GM20431 (cell line): ENCODE results near the gene AMPD2.

ENCODE experiments used
- in situ Hi-C: fragments of 300-500 bp; cut with MseI, MboI; formaldehyde crosslinking; loops from one replicate; pipeline ENCODE4 v1.15.0; 2020; ENCODE audit warnings: low sequenced_read_pairs; ENCODE audit not compliant: unreplicated experiment

AMPD2 gene

GRCh38 chr1:109628540-109629321 lies 9.1 kb downstream of the AMPD2 start:
- in situ Hi-C loops, result loop anchor here (5.0 to 25.0 kb wide), 2 partner anchors 81 to 359 kb away; partner anchors contain the start of genes AHCYL1 and GNAI3

GRCh38 chr1:109629372-109630030 lies 9.9 kb downstream of the AMPD2 start:
- in situ Hi-C loops, result loop anchor here (5.0 to 25.0 kb wide), 2 partner anchors 82 to 358 kb away; partner anchors contain the start of genes AHCYL1 and GNAI3

- in situ Hi-C loops, result loop anchor here (25.0 kb wide), 1 partner anchor 357 kb away; the partner anchor contains the start of gene AHCYL1
Measured at GRCh38 chr1:109630081-109630897, 10.7 kb downstream of the AMPD2 start.

GRCh38 chr1:109630898-109631512 lies 11.4 kb downstream of the AMPD2 start:
- in situ Hi-C loops, result loop anchor here (25.0 kb wide), 1 partner anchor 356 kb away; the partner anchor contains the start of gene AHCYL1

GRCh38 chr1:109631513-109632505 lies 12.2 kb downstream of the AMPD2 start:
- in situ Hi-C loops, result loop anchor here (25.0 kb wide), 1 partner anchor 355 kb away; the partner anchor contains the start of gene AHCYL1

- in situ Hi-C loops, result loop anchor here (25.0 kb wide), 1 partner anchor 354 kb away; the partner anchor contains the start of gene AHCYL1
Measured at GRCh38 chr1:109632671-109633346, 13.2 kb downstream of the AMPD2 start.

GRCh38 chr1:109634292-109634691 lies 14.7 kb downstream of the AMPD2 start:
- in situ Hi-C loops, result loop anchor here (25.0 kb wide), 1 partner anchor 353 kb away; the partner anchor contains the start of gene AHCYL1

GRCh38 chr1:109634771-109635750 lies 15.4 kb downstream of the AMPD2 start:
- in situ Hi-C loops, result loop anchor here (25.0 kb wide), 1 partner anchor 352 kb away; the partner anchor contains the start of gene AHCYL1

- in situ Hi-C loops, result loop anchor here (25.0 kb wide), 1 partner anchor 351 kb away; the partner anchor contains the start of gene AHCYL1
Measured at GRCh38 chr1:109635862-109636200, 16.2 kb downstream of the AMPD2 start.

- in situ Hi-C loops, result loop anchor here (25.0 kb wide), 1 partner anchor 351 kb away; the partner anchor contains the start of gene AHCYL1
Measured at GRCh38 chr1:109636201-109636952, 16.7 kb downstream of the AMPD2 start.

GRCh38 chr1:109637446-109637845 lies 17.8 kb downstream of the AMPD2 start:
- in situ Hi-C loops, result loop anchor here (25.0 kb wide), 1 partner anchor 350 kb away; the partner anchor contains the start of gene AHCYL1

GRCh38 chr1:109639063-109639840 lies 19.6 kb downstream of the AMPD2 start:
- in situ Hi-C loops, result loop anchor here (25.0 kb wide), 1 partner anchor 348 kb away; the partner anchor contains the start of gene AHCYL1

GRCh38 chr1:109639841-109640184 lies 20.2 kb downstream of the AMPD2 start:
- in situ Hi-C loops, result loop anchor here (25.0 kb wide), 1 partner anchor 347 kb away; the partner anchor contains the start of gene AHCYL1

GRCh38 chr1:109640285-109640865 lies 20.7 kb downstream of the AMPD2 start:
- in situ Hi-C loops, result loop anchor here (25.0 kb wide), 1 partner anchor 347 kb away; the partner anchor contains the start of gene AHCYL1
